Activated T-cell treated with anti-CD3 and anti-CD28 coated beads, Interleukin-2, amount 50 U/mL, for 1 hour (primary cell): ENCODE measurements around the gene FAM124A.
"Not testable (repeated sequence)": the region's sequence is repeated elsewhere in the genome, so short reads cannot be mapped to it uniquely, and the experiment has no call there.

ENCODE experiments used
- DNase-seq: peaks from one replicate; pipeline ENCODE4 v3.0.0-alpha.2; 2020

Gene FAM124A

DNA sequence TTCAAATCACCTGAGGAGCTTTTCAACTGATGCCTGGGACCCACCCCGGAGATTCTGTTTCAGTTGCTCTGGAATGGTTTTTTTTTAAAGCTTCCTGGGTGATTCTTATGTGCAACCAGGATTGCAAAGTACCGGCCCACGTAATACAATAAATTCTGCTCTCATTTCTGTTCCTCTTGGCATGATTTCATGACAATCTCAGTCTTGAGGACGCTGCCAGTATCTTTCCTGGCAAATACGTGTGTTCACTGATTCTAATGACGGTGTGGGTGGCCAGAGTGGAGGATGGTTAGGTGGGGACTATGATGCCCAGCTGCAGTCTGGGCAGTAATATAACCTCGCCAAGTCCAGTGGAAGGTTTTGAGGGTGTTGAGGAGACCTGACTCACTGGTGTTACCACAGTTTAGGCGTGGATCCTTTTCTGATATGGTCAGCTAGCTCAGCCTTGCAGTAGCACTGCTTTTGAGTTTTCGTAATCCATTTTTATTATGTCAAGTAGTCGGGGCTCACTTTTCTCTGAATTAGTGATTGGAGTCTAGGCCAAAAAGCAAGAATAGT lies 49.4 kb downstream of the FAM124A start:
- DNase-seq, result no peak

DNA sequence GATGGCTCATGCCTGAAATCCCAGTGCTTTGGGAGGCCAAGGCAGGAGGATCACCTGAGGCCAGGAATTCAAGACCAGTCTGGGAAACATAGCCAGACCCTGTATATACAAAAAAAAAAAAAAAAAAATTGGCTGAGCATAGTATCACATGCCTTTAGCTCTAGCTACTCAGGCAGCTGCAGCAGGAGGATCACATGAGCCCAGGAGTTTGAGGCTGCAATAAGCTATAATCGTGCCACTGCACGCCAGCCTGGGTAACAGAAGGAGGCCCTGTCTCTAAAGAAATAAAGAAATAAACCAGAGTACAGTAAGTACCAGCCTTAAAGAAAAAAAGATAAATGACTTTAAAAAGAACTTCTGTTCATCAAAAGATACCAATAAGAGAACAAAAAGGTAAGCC lies 52.9 kb downstream of the FAM124A start:
- no peak for DNase-seq

DNA sequence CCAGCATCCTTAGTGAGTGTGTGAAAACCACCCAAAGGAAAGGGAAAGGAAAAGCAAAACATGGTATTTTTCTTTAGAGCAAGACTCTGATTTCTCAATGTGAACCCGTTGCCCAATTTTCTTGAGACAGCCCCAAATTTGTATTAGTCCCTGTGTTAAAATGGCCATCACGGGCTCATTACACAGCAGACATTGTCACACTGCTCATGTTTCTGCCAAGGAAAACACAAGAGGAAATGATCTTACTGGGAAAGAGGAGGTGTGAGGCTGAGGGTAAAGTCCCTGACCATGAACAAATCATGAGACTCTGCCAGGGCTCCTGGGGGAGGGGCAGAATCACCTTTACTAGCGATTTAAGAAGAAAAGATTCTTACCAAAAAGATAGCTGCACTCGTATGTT lies 54.4 kb downstream of the FAM124A start:
- DNase-seq, result no peak

DNA sequence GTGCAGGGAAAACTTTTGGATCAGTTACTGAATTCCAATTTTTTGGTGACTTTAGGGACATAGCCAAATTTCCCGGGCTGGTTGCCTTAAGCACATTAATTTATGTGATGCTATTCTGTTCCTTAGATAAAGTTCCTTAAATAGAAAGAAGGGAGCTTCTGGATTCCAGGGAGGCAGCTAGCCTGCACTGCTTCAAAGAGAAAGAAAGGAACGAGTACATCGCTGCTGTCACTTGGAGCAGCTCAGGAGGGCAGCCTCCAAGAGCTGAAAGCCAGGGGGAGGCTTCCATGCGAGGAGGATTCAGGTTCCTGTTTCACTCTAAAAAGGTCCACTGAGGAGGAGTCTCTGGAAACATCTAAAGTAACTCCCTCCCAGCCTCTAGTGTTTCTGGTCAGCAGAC lies 55.7 kb downstream of the FAM124A start:
- no peak for DNase-seq

DNA sequence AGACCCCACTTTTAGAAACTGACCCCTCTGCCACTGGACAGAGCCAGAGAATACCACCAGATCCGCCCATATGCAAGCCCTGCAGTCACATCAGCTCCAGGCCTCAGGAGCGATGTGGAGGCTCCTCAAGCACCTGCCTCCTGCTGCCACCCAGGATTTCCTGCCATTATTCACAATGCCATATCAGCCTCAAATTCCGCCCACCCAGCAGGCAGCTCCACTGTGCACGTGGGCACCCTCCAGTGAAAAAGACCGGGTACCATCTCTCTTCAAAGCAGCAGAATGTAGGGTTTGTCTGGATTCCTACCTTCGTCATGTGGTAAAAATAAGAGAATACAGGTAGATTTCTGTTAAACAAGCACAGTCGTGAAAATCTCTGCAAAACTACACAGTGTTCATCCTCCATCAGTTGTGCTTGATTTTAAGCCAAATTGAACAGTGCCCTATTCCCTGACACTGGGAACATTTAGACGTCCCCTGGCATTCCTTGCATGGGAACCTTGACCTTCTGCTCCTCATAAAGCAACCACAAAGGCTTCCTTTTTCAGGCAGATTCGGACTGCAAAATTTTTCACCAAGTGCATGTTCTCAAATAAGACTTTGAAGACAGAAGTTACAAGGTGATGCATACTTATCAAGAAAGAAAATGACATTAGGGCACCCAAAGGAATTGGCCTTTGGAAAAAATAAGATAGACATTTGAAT lies 56.4 kb downstream of the FAM124A start:
- no peak for DNase-seq

DNA sequence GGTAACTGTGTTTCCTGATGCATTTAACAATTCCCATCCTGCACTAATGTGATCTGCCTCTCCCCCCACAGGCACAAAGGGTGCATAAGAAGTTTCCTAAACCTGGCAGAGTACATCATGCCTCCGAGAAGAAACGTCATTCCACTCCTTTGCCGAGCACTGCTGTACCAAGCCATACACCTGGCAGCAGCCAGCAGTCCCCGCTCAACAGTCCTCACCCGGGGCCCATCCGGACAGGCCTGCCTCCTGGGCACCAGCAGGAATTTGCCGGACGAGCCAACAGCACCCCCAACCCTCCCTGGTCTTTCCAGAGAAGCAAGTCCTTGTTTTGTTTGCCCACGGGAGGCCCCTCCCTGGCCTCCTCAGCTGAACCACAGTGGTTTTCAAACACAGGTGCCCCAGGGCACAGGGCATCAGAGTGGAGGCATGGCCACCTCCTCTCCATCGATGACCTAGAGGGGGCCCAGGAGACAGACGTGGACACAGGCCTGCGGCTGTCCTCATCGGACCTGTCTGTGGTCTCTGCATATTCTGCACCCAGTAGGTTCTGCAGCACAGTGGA lies 58.3 kb downstream of the FAM124A start:
- DNase-seq, result no peak

DNA sequence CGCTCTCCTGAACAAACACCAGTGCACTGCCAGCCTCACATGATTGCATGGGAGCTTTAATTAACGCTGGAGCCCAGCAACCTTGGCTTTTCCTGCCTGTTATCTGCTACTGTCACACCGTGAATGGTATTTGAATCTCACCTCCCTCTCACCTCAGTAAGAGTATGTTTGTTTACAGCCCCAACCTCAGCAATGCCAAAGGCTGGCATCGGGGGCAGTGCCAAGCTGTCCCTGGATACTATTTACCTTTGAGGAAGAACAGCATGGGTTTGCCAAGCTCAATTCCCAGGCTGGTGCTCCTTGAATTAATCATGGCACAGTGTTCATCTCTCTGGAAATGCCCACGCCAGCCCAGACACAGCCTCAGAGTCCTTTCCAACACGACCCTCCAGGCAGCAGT lies 60.1 kb downstream of the FAM124A start:
- DNase-seq, result no peak

DNA sequence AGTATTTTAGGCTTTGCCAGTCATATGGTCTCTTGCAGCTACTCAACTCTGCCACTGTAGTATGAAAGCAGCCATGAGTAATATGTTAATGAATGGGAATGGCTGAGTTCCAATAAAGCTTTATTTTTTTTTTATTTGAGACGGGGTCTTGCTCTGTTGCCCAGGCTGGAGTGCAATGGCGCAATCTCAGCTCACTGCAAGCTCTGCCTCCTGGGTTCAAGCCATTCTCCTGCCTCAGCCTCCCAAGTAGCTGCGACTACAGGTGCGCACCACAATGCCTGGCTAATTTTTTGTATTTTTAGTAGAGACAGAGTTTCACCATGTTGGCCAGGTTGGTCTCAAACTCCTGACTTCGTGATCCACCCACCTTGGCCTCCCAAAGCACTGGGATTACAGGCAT lies 60.7 kb downstream of the FAM124A start:
- DNase-seq, result not testable (repeated sequence)

DNA sequence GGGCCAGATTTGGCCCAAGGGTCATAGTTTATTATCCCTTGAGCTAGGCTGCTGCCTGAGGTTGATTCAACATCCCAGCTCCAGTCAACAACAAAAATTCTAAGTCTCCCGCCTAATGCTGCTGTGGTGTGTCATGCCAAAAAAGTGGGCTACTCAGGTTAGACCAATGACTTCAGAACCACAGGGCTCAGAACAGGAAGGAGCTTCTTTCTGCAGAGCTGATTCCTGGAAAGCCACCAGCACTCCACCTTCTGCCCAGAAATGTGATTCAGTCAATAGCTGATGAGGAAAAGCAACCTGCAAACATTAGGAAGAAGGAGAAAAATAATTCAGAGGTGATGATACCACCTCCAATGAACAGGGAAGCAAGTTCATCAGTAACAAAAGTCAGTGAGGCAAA lies 61.2 kb downstream of the FAM124A start:
- DNase-seq, result no peak

DNA sequence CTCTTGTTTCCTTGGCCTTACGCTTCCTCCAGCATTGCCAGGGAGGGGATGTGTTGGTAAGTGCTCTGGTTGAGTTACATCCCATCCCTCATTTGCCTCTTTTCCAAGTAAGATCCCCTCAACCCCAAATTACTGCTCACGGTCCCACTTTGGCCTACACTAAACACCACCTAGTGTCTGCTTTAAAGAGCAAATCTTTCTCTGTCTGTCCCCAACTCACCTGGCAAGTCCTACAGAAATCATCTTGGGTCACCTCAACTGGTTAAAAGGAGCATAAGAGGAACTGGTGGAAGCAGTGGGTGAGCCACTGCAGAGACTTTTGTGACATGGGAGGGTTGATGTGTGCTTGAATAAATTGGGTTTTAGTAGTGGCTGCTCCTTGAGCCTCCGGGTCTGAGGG lies 62.1 kb downstream of the FAM124A start:
- DNase-seq, result no peak

DNA sequence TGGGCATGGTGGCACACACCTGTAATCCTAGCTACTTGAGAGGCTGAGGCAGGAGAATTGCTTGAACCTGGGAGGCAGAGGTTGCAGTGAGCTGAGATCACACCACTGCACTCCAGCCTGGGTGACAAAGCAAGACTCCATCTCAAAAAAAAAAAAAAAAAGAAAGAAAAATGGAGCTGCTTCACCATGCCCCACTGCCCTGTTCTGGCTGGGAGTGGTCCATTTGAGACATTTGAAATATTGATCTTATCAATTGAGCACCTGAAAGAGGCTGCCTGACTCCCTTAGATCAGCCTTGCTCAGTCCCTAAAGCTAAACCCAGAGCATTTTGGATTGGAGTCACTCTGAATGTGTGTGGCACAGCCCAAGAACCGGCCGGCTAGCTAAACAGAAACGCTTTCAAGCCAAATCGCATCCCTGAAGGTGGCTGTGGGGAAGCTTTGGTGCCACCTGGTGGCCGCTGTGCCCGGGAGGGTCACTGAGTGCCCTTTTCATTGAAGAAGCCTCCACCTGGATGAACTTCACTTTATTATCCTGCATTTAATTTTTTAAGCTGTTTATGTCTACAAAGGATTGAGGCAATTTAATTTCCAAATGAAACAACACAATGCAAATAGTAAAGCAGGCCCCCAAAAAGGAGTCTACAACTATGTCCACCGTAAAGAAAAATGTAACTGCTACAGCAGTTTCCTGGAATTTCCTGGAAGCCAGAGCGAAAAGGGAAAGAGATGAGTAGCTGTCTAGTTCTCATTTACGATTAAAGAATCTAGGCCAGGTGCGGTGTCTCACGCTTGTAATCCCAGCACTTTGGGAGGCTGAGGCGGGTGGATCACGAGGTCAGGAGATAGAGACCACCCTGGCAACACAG lies 64.2 kb downstream of the FAM124A start:
- peak; percentile 67 for DNase-seq

DNA sequence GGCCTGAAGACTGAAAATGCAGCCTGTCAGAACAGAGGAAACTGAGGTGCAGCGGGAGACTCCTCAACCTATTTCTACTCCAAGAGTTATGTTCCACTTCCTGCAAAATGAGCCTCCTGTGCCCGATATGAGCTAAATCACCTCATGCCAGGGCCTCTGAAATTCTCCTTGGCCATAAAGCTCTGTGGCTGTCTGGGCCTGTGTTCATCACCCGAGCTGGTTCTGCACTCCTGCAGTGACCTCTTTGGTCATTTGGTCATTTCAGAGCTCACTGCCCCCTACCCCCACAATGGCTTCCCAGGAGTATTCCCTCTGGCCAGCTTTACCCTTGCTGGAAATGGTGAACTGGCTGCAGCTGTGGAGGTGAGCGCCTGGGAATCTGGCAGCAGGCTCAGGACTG lies 65.6 kb downstream of the FAM124A start:
- DNase-seq, result no peak

DNA sequence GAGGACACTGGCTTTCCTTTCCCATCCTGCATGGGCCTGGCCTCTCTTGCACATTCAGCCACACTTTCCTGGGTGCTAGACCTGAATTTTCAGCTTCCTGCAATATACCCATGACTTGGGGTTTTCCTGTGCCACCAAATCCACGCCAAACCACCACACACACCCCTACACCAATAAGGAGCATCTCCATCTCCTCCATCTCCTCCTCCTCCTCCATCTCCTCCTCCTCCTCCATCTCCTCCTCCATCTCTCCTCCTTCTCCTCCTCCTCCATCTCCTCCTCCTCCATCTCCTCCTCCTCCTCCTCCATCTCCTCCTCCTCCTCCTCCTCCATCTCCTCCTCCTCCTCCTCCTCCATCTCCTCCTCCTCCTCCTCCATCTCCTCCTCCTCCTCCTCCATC lies 66.1 kb downstream of the FAM124A start:
- DNase-seq, result not testable (repeated sequence)

DNA sequence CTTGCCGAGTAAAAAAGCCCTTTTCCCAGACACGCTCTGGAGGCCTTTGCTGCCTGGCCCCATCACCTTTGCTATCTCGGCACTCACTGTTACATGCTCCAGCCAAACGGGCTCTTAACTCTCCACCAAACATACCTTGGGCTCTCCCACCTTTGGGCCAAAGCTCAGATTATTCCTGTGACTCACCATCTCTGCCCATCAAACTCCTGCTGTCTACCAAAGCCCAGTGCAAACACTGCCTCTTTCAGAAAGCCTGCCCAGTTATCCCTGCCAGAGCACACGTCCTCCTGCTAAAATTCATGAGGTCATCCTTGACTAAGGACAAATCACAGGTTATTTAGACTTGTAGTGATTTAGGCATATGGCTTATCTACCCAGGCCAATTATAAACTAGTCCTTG lies 69.1 kb downstream of the FAM124A start:
- no peak for DNase-seq

DNA sequence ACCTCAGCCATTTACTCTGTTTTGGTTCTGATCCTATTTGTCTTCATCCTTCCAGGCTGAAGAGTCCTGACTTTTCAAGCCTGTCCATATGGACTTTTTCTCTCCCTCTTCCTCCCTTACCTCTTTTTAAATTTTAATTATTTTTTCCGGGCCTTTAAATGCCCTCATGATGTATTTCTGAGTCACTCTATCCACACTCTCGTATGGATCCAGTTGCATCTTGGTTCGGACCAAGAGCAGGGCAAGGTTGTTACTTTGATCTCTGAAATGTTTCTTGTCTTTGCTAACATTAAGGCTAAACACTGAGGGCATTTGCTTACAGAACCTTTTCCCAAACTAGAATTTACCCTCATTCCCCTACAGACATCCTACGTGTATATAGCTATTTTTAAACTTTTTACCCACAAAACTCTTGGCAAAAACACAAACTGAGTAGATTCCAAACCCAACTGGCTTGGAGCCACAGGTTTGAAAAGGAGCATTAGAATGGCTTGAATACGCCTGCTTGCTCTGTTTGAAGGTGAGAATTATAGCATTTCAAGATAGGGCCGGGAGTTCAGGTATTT lies 69.9 kb downstream of the FAM124A start:
- no peak for DNase-seq

DNA sequence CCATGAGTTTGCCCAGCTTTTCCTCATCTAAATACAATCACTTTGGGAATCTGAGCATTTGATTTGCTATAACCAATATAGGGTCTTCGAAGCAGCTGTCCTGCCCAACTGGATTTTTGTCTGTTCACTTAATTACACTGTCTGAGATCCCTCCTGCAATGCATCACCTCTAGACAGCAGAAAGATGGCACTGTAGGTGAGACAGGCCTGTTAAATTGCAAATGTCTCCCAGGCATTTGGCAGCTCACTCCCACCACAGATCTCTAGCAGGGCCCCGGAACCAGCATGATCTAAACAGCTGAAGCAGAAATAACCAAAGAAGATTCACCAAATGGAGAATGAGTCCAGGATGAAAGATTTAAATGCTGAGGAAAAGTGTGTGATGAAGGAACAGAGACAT lies 75.4 kb downstream of the FAM124A start:
- no peak for DNase-seq

DNA sequence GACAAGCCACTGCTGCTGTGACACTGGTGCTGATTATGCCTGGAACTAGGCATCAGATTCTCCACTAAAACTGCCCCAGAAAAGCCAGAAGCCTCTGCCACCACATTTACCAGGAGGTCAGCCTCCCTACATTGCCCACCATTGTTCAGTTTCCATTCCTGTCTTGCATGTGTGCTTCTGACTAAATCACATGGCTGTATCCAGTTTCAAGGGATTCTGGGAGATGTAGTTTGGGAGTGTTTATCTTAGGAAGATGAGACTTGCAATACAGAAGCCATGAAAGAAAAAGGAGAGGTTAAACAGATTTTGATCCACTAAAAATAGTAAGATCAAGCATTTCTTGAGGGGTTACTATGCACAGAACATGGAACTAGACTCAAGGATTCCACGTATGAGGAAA lies 76.6 kb downstream of the FAM124A start:
- DNase-seq, result no peak

DNA sequence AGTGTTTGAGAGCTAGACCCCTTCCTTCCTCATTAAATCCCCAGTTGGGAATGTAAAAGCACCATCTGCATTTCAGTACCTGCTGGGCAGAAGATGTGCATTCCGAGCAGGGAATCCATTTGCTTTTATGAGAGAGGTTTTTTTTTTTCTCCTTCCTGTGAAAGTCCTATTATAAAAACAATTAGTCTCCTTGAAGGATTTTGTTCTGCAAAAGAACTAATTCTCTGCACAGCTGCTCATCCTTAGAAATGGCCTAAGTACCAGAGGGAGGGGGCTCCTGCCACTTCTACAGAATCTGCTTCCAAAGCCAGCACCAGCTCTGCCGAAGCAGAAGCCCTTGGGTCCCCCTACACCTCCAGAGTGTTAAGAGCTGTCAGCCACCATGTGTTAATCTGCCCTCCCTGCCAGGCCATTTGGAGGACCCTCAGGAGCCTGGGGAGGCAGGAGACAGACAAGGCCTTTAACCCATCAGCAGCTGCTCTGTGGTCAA lies 80.9 kb downstream of the FAM124A start:
- no peak for DNase-seq

DNA sequence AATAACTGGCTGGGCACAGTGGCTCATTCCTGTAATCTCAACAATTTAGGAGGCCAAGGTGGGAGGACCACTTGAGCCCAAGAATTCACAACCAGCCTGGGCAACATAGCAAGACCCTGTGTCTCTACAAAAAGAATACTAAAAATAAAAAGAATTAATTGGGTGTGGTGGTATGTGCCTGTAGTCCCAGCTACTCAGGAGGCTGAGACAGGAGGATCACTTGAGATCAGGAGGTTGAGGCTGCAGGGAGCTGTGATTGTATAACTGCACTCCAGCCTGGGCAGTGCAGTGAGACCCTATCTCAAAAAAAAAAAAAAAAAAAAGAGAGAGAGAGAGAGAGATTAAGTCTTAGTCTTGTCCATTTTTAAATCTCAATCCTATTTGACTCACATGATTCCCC lies 81.7 kb downstream of the FAM124A start:
- no peak for DNase-seq

DNA sequence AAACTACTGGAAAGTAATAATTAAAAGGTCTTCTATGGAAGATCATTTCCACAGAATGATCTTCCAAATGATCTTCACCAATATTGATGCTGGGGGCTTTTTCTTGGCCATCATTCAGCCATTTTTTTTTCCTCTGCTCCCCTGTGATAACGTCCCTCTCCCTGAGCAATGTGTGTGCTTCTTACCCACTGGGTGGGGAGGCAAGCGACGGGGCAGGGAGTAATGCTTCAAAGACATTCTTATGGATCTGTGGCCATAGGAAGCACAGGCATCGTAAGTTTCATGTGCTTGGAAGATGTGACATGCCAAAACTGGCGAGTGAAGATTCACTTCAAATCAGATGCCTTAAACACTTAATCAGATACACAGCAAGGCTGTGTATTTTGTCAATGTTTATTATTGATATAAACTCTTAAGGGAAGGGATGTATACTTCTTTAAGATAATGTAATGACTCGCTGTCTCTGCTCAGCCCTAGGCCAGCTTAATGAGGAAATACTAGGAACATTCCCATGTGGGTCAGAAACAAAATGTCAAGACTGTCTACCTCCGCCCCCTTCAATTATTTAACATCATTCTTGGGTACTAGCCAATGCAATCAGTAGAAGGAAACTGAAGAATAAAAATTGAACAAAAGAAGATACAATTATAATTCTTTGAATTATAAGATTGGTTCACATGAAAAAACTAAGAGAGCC lies 83.2 kb downstream of the FAM124A start:
- no peak for DNase-seq

DNA sequence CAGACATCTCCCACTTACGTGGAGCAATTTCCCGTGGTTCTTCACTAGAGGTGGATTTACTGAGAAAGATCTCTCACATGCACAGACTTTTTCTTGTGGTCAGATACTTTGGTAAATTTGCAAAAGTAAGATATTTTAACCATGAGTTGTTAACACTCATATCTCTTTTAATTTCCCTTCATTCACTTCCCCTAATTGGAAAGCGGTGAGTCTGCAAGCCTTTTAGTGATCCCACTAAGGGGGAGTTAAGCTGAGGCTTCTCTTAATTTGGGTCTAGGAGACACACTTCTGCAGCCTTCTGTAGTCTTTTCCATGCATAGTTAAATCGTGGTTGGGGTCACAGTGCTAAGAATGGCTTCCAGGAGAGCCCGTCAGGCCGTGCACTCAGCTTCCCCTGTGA lies 86.6 kb downstream of the FAM124A start:
- no peak for DNase-seq

DNA sequence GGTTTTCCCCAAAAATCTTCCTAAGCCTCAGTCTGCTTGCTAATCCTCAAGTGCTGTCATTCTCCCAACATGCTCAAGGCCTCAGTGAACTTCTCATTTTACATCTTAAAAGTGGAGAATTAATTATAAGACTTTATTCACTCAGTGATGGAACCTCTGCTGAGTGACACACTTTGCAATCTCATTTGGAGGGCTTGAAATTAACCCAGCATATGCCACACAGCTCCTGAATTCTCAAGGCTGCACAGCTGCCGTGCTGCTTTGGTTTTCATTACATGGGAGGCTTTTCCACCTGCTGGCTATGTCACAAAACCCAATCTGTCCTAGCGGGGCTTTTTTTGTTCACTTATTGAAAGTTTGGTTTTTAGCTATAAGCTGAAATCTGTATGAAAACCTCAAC lies 89.0 kb downstream of the FAM124A start:
- no peak for DNase-seq
